Panc1 (cell line): ENCODE results near the gene BOK.

Experiments
- POLR2AphosphoS5 ChIP-seq: IDR thresholded peaks from 2 replicates; pipeline ENCODE4 v1.6.1; 2012; ENCODE audit warnings: mild to moderate bottlenecking, low read depth, low read length, moderate library complexity
- TF ChIP-seq, protein P1 (sequence below): fragments of 450-650 bp; IDR thresholded peaks from 2 replicates; pipeline ENCODE4 v1.5.1; 2017; ENCODE audit warnings: mild to moderate bottlenecking
- TF ChIP-seq, protein P2 (sequence below), 2 experiments: IDR thresholded peaks; 2 replicates each; pipeline ENCODE4 v1.6.1; 2011 to 2012; ENCODE audit warnings: low read depth in 2 of 2, control low read depth in 1 of 2, low read length in 1 of 2, mild to moderate bottlenecking in 1 of 2, moderate library complexity in 1 of 2; ENCODE audit not compliant: insufficient read depth in 1 of 2

GRCh38 chr2:241519669-241520068 is 38.9 kb upstream of the BOK start:
- TF ChIP-seq, protein P1, sequence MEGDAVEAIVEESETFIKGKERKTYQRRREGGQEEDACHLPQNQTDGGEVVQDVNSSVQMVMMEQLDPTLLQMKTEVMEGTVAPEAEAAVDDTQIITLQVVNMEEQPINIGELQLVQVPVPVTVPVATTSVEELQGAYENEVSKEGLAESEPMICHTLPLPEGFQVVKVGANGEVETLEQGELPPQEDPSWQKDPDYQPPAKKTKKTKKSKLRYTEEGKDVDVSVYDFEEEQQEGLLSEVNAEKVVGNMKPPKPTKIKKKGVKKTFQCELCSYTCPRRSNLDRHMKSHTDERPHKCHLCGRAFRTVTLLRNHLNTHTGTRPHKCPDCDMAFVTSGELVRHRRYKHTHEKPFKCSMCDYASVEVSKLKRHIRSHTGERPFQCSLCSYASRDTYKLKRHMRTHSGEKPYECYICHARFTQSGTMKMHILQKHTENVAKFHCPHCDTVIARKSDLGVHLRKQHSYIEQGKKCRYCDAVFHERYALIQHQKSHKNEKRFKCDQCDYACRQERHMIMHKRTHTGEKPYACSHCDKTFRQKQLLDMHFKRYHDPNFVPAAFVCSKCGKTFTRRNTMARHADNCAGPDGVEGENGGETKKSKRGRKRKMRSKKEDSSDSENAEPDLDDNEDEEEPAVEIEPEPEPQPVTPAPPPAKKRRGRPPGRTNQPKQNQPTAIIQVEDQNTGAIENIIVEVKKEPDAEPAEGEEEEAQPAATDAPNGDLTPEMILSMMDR: no peak
- TF ChIP-seq, protein P2, sequence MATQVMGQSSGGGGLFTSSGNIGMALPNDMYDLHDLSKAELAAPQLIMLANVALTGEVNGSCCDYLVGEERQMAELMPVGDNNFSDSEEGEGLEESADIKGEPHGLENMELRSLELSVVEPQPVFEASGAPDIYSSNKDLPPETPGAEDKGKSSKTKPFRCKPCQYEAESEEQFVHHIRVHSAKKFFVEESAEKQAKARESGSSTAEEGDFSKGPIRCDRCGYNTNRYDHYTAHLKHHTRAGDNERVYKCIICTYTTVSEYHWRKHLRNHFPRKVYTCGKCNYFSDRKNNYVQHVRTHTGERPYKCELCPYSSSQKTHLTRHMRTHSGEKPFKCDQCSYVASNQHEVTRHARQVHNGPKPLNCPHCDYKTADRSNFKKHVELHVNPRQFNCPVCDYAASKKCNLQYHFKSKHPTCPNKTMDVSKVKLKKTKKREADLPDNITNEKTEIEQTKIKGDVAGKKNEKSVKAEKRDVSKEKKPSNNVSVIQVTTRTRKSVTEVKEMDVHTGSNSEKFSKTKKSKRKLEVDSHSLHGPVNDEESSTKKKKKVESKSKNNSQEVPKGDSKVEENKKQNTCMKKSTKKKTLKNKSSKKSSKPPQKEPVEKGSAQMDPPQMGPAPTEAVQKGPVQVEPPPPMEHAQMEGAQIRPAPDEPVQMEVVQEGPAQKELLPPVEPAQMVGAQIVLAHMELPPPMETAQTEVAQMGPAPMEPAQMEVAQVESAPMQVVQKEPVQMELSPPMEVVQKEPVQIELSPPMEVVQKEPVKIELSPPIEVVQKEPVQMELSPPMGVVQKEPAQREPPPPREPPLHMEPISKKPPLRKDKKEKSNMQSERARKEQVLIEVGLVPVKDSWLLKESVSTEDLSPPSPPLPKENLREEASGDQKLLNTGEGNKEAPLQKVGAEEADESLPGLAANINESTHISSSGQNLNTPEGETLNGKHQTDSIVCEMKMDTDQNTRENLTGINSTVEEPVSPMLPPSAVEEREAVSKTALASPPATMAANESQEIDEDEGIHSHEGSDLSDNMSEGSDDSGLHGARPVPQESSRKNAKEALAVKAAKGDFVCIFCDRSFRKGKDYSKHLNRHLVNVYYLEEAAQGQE (IDR thresholded peaks at IDR 0.05; ENCODE audit: insufficient read depth in 1 of 2, low read depth in 2 of 2, low read length in 1 of 2): no peak
- TF ChIP-seq POLR2AphosphoS5: no peak
